Measurements from ENCODE around the gene FLCN. TPM values are rescaled to one million over a fixed set of nuclear protein-coding genes. Genes with fewer than 3 reads are reported as not detected.

The FLCN gene
- polyA plus RNA-seq, 1 donor from 2014 or later, result 34.0 TPM

DNA sequence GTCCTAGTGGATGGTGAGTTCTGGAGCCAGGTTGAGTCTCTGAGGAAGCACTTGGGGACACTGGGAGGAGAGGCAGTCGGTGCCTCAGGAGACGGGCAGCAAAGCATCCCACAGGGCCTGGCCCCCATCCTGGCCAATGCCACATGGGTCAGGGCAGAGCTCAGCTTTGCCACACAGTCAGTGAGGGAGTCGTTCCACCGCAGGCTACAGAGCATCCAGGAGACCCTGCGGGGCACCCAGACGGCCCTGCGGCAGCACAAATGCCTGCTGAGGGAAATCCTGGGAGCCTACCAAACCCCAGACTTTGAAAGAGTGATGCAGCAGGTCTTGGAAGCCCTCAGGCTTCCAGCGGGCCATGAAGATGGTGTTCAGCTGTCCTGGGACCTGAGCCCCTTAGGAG lies 70.5 kb downstream of the FLCN start:
- no peaks in the 10 kb centered on the region for H3K36me3 ChIP-seq (ENCODE audit: insufficient read depth, low read length)
- no peaks in the 10 kb centered on the region for H3K9me3 ChIP-seq (ENCODE audit: low read length)
- no peaks in the 10 kb centered on the region for H3K79me2 ChIP-seq (replicated peaks; ENCODE audit: insufficient read depth, low read length)
- H3K27ac ChIP-seq (ENCODE audit: low read length), result no peak overlapping the region
- H3K9ac ChIP-seq (ENCODE audit: low read length), result no peak overlapping the region
- H3K4me2 ChIP-seq (ENCODE audit: low read length), result no peak overlapping the region
- H3K4me3 ChIP-seq (ENCODE audit: low read length), result no peak overlapping the region
- H3K27me3 ChIP-seq (ENCODE audit: insufficient read depth, low read depth, low read length), result no peaks in the 10 kb centered on the region
- H3F3A ChIP-seq (ENCODE audit: insufficient read depth, low read length, poor library complexity, severe bottlenecking), result no peaks in the 10 kb centered on the region
- H2AFZ ChIP-seq (ENCODE audit: low read depth, low read length), result no peak overlapping the region
- no peaks in the 10 kb centered on the region for H4K20me1 ChIP-seq (ENCODE audit: insufficient read depth)
- TF ChIP-seq MXI1 (conservative IDR thresholded peaks at IDR 0.05; ENCODE audit: poor library complexity, severe bottlenecking) (no peak), EP300 (conservative IDR thresholded peaks at IDR 0.05; ENCODE audit: poor library complexity, severe bottlenecking) (no peak)
- TF ChIP-seq, protein P1, sequence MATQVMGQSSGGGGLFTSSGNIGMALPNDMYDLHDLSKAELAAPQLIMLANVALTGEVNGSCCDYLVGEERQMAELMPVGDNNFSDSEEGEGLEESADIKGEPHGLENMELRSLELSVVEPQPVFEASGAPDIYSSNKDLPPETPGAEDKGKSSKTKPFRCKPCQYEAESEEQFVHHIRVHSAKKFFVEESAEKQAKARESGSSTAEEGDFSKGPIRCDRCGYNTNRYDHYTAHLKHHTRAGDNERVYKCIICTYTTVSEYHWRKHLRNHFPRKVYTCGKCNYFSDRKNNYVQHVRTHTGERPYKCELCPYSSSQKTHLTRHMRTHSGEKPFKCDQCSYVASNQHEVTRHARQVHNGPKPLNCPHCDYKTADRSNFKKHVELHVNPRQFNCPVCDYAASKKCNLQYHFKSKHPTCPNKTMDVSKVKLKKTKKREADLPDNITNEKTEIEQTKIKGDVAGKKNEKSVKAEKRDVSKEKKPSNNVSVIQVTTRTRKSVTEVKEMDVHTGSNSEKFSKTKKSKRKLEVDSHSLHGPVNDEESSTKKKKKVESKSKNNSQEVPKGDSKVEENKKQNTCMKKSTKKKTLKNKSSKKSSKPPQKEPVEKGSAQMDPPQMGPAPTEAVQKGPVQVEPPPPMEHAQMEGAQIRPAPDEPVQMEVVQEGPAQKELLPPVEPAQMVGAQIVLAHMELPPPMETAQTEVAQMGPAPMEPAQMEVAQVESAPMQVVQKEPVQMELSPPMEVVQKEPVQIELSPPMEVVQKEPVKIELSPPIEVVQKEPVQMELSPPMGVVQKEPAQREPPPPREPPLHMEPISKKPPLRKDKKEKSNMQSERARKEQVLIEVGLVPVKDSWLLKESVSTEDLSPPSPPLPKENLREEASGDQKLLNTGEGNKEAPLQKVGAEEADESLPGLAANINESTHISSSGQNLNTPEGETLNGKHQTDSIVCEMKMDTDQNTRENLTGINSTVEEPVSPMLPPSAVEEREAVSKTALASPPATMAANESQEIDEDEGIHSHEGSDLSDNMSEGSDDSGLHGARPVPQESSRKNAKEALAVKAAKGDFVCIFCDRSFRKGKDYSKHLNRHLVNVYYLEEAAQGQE (IDR thresholded peaks at IDR 0.05; ENCODE audit: borderline replicate concordance), result no peak
- no peaks in the 10 kb centered on the region for H3K9me2 ChIP-seq (ENCODE audit: insufficient read depth, low read length)

DNA sequence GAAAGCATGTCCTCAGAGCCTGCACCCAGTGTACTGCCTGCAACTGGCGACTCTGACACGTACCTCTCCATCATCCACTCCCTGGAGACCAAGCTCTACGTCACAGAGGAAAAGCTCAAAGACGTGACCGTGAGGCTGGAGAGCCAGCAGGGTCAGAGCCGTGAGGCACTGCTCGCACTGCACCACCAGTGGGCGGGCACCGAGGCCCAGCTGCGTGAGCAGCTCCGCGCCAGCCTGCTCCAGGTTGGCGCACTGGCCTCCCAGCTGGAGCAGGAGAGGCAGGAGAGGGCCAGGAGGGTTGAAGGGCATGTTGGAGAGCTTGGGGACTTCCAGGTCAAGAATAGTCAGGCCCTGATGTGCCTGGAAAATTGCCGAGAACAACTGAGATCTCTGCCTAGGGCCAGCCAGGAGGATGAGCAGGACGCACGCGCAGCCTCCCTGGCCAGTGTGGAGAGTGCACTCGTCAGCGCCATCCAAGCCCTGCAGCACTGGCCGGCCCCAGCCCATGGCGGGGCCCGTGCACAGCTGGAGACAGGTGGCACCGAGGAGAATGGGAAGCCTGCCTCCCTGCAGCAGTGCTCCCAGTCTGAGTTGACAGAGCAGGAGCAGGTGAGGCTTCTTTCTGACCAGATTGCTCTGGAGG lies 71.2 kb downstream of the FLCN start:
- H3K79me2 ChIP-seq (replicated peaks; ENCODE audit: insufficient read depth, low read length), result no peaks in the 10 kb centered on the region
- H2AFZ ChIP-seq (ENCODE audit: low read depth, low read length), result no peak overlapping the region
- H3K9me2 ChIP-seq (ENCODE audit: insufficient read depth, low read length), result no peaks in the 10 kb centered on the region
- TF ChIP-seq SMC3 (conservative IDR thresholded peaks at IDR 0.05; ENCODE audit: poor library complexity) (no peak), EP300 (conservative IDR thresholded peaks at IDR 0.05; ENCODE audit: poor library complexity, severe bottlenecking) (no peak), MXI1 (conservative IDR thresholded peaks at IDR 0.05; ENCODE audit: poor library complexity, severe bottlenecking) (no peak), POLR2AphosphoS5 (IDR thresholded peaks at IDR 0.05) (no peak), RAD21 (conservative IDR thresholded peaks at IDR 0.05) (no peak), TAF1 (IDR thresholded peaks at IDR 0.05; ENCODE audit: low read depth) (no peak), EZH2 (IDR thresholded peaks at IDR 0.05; ENCODE audit: borderline replicate concordance, insufficient read depth, low read length, poor library complexity, severe bottlenecking) (no peak)
- TF ChIP-seq, protein P1 (IDR thresholded peaks at IDR 0.05; ENCODE audit: borderline replicate concordance), result no peak
- TF ChIP-seq, protein P2, sequence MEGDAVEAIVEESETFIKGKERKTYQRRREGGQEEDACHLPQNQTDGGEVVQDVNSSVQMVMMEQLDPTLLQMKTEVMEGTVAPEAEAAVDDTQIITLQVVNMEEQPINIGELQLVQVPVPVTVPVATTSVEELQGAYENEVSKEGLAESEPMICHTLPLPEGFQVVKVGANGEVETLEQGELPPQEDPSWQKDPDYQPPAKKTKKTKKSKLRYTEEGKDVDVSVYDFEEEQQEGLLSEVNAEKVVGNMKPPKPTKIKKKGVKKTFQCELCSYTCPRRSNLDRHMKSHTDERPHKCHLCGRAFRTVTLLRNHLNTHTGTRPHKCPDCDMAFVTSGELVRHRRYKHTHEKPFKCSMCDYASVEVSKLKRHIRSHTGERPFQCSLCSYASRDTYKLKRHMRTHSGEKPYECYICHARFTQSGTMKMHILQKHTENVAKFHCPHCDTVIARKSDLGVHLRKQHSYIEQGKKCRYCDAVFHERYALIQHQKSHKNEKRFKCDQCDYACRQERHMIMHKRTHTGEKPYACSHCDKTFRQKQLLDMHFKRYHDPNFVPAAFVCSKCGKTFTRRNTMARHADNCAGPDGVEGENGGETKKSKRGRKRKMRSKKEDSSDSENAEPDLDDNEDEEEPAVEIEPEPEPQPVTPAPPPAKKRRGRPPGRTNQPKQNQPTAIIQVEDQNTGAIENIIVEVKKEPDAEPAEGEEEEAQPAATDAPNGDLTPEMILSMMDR (IDR thresholded peaks at IDR 0.05; ENCODE audit: poor library complexity, severe bottlenecking), result no peak
- no peaks in the 10 kb centered on the region for H3K36me3 ChIP-seq (ENCODE audit: insufficient read depth, low read length)
- H3K4me2 ChIP-seq (ENCODE audit: low read length), result no peak overlapping the region
- H3K27me3 ChIP-seq (ENCODE audit: insufficient read depth, low read depth, low read length), result no peaks in the 10 kb centered on the region
- H3K27ac ChIP-seq (ENCODE audit: low read length), result no peak overlapping the region
- H3F3A ChIP-seq (ENCODE audit: insufficient read depth, low read length, poor library complexity, severe bottlenecking), result no peaks in the 10 kb centered on the region
- no peaks in the 10 kb centered on the region for H4K20me1 ChIP-seq (ENCODE audit: insufficient read depth)
- no peak overlapping the region for H3K4me3 ChIP-seq (ENCODE audit: low read length)
- no peak overlapping the region for H3K9ac ChIP-seq (ENCODE audit: low read length)
- no peaks in the 10 kb centered on the region for H3K9me3 ChIP-seq (ENCODE audit: low read length)

Data from neural cell (in vitro differentiated cells).